Measurements from ENCODE around the gene TNNI2.

- no peak for TF ChIP-seq CTCF (conservative IDR thresholded peaks at IDR 0.05; ENCODE audit: low read depth, low read length)
- no peak for TF ChIP-seq EZH2 (IDR thresholded peaks at IDR 0.05; ENCODE audit: low read length, unreplicated experiment)
Measured at GRCh38 chr11:1879941-1880720, 41.4 kb downstream of the TNNI2 start.

Measured in PC-3 (cell line).